Stromal cell of bone marrow (primary cell): ENCODE measurements around the gene STK38.
"Not testable (repeated sequence)": the region's sequence is repeated elsewhere in the genome, so short reads cannot be mapped to it uniquely, and the experiment has no call there.

ENCODE experiments used
- DNase-seq: peaks from one replicate; pipeline ENCODE4 v3.0.0-alpha.2; 2012; ENCODE audit warnings: low read depth

The STK38 gene

GRCh38 chr6:36546920-36547645 lies at the start of gene STK38:
Gene STK38 (minus strand): TSS chr6:36547479. CDS start chr6:36540202, 7,277 bp downstream.
- peak; percentile 54 for DNase-seq

GRCh38 chr6:36596356-36596755 lies 49.1 kb upstream of the STK38 start:
- no peak for DNase-seq

GRCh38 chr6:36594816-36595643 lies 47.8 kb upstream of the STK38 start:
- DNase-seq = peak; percentile 38

GRCh38 chr6:36594029-36594815 lies 46.9 kb upstream of the STK38 start, which contains the start of gene SRSF3:
Gene SRSF3 (plus strand): TSS chr6:36594362. CDS start chr6:36596763, 2,401 bp downstream.
- peak; percentile 97 for DNase-seq

- no peak for DNase-seq
Measured at GRCh38 chr6:36593569-36594028, 46.3 kb upstream of the STK38 start.

GRCh38 chr6:36592221-36592655 lies 45.0 kb upstream of the STK38 start:
- no peak for DNase-seq

GRCh38 chr6:36590237-36590636 lies 43.0 kb upstream of the STK38 start:
- peak; percentile 68 for DNase-seq

- not testable (repeated sequence) for DNase-seq
Measured at GRCh38 chr6:36589025-36589400, 41.7 kb upstream of the STK38 start.

GRCh38 chr6:36586606-36587005 lies 39.3 kb upstream of the STK38 start:
- no peak for DNase-seq

- no peak for DNase-seq
Measured at GRCh38 chr6:36581716-36582115, 34.4 kb upstream of the STK38 start.

GRCh38 chr6:36580184-36580526 lies 32.9 kb upstream of the STK38 start:
- DNase-seq = no peak

- DNase-seq = no peak
Measured at GRCh38 chr6:36578431-36578830, 31.2 kb upstream of the STK38 start.

- DNase-seq = no peak
Measured at GRCh38 chr6:36578030-36578429, 30.8 kb upstream of the STK38 start.

GRCh38 chr6:36577301-36577700 lies 30.0 kb upstream of the STK38 start:
- DNase-seq = peak; percentile 40

GRCh38 chr6:36576578-36576977 lies 29.3 kb upstream of the STK38 start:
- DNase-seq = no peak

GRCh38 chr6:36574679-36575078 lies 27.4 kb upstream of the STK38 start:
- DNase-seq = no peak

GRCh38 chr6:36572353-36573311 lies 25.4 kb upstream of the STK38 start:
- not testable (repeated sequence) for DNase-seq

- no peak for DNase-seq
Measured at GRCh38 chr6:36571122-36572043, 24.1 kb upstream of the STK38 start.

GRCh38 chr6:36570264-36570663 lies 23.0 kb upstream of the STK38 start:
- no peak for DNase-seq

- DNase-seq = no peak
Measured at GRCh38 chr6:36566418-36566905, 19.2 kb upstream of the STK38 start.
